SK-N-SH (cell line): ENCODE measurements around the gene FTCD. TPM values are rescaled to one million over a fixed set of nuclear protein-coding genes. Genes with fewer than 3 reads are reported as not detected.
"Not testable (repeated sequence)": the region's sequence is repeated elsewhere in the genome, so short reads cannot be mapped to it uniquely, and the experiment has no call there.

Experiments
- CTCF ChIA-PET: fragments of 300-600, 350-600 bp; formaldehyde crosslinking; extraction: SDS; loops from one replicate; lab custom pipeline; 2021; lab: Yijun Ruan, JAX
- POLR2A ChIA-PET: fragments of 350-600 bp; sonication (Branson Sonifier 250); formaldehyde crosslinking; extraction: SDS; loops from one replicate; lab custom pipeline; 2020; ENCODE audit warnings: antibody characterized with exemption, inconsistent platforms; lab: Yijun Ruan, JAX
- DNase-seq: peaks from one replicate; pipeline ENCODE4 v3.0.0; 2012
- H2AFZ ChIP-seq: fragments of 200-600 bp; sonication (generic); 2 replicates; pipeline ENCODE4 v1.8.1; 2016; ENCODE audit warnings: antibody characterized with exemption, mild to moderate bottlenecking, low read depth
- H3F3A ChIP-seq: fragments of 200-600 bp; sonication (generic); replicated peaks from 2 replicates; pipeline ENCODE3; 2016; ENCODE audit warnings: antibody characterized with exemption, mild to moderate bottlenecking; ENCODE audit not compliant: insufficient read depth
- H3K27ac ChIP-seq, 2 experiments: fragments of 200-500 bp in 1 of 2; fragments of 200-600 bp in 1 of 2; sonication (Bioruptor generic) in 1 of 2; sonication (generic), shearing (Covaris generic) in 1 of 2; 2 replicates each; pipeline versions ENCODE4 v1.5.1 to v1.6.1; 2014 to 2016; ENCODE audit warnings: low read depth in 2 of 2, inconsistent platforms in 1 of 2, low read length in 1 of 2, mild to moderate bottlenecking in 1 of 2, mixed read lengths in 1 of 2
- H3K27me3 ChIP-seq: fragments of 200-600 bp; sonication (generic), shearing (Covaris generic); 2 replicates; pipeline ENCODE4 v1.6.1; 2016; ENCODE audit warnings: mixed run types; ENCODE audit not compliant: insufficient read depth
- H3K36me3 ChIP-seq, 2 experiments: fragments of 200-500 bp in 1 of 2; fragments of 200-600 bp in 1 of 2; sonication (Bioruptor generic) in 1 of 2; sonication (generic) in 1 of 2; replicated peaks in 1 of 2; 2 replicates each; pipeline versions ENCODE3 to v1.5.1; 2014 to 2016; ENCODE audit warnings: low read length in 1 of 2, mild to moderate bottlenecking in 1 of 2; ENCODE audit not compliant: insufficient read depth in 2 of 2, control insufficient read depth in 1 of 2
- H3K4me1 ChIP-seq, 2 experiments: fragments of 200-500 bp in 1 of 2; fragments of 200-600 bp in 1 of 2; sonication (Bioruptor generic) in 1 of 2; sonication (generic), shearing (Covaris generic) in 1 of 2; 2 replicates each; pipeline versions ENCODE4 v1.5.1 to v1.6.1; 2014 to 2016; ENCODE audit warnings: low read depth in 1 of 2, low read length in 1 of 2, mixed run types in 1 of 2; ENCODE audit not compliant: insufficient read depth in 2 of 2, control insufficient read depth in 1 of 2
- H3K4me2 ChIP-seq: fragments of 200-600 bp; sonication (generic), shearing (Covaris generic); 2 replicates; pipeline ENCODE4 v1.6.1; 2017; ENCODE audit warnings: mixed run types
- H3K4me3 ChIP-seq, 2 experiments: fragments of 200-500 bp in 1 of 2; fragments of 200-600 bp in 1 of 2; sonication (Bioruptor generic) in 1 of 2; sonication (generic), shearing (Covaris generic) in 1 of 2; 2 replicates each; pipeline versions ENCODE4 v1.5.1 to v1.8.1; 2014 to 2016; ENCODE audit warnings: low read depth in 2 of 2, inconsistent platforms in 1 of 2, low read length in 1 of 2, mild to moderate bottlenecking in 1 of 2, mixed read lengths in 1 of 2, moderate library complexity in 1 of 2
- H3K79me2 ChIP-seq: fragments of 200-600 bp; sonication (generic); 2 replicates; pipeline ENCODE4 v1.8.1; 2017; ENCODE audit warnings: mild to moderate bottlenecking; ENCODE audit not compliant: insufficient read depth
- H3K9ac ChIP-seq: fragments of 200-600 bp; sonication (generic); 2 replicates; pipeline ENCODE4 v1.6.1; 2017; ENCODE audit warnings: mixed run types
- H3K9me2 ChIP-seq: fragments of 200-600 bp; sonication (generic); 2 replicates; pipeline ENCODE4 v1.6.1; 2017; ENCODE audit warnings: mixed run types
- H3K9me3 ChIP-seq: fragments of 200-600 bp; sonication (generic); 2 replicates; pipeline ENCODE4 v1.6.1; 2017; ENCODE audit warnings: mixed run types, mild to moderate bottlenecking, moderate library complexity
- H4K20me1 ChIP-seq: fragments of 200-600 bp; sonication (generic); 2 replicates; pipeline ENCODE4 v1.6.1; 2017; ENCODE audit warnings: mild to moderate bottlenecking, mixed run types; ENCODE audit not compliant: insufficient read depth
- EP300 ChIP-seq, 2 experiments: IDR thresholded peaks; 2 replicates each; pipeline versions ENCODE4 v1.4.0 to v1.6.1; 2012; ENCODE audit warnings: borderline replicate concordance in 1 of 2, low read depth in 1 of 2, low read length in 1 of 2
- FOXJ3 ChIP-seq: sonication (generic); formaldehyde crosslinking; IDR thresholded peaks from 2 replicates; pipeline ENCODE4 v1.5.1; 2020; ENCODE audit warnings: mild to moderate bottlenecking, missing genetic modification reagents
- FOXM1 ChIP-seq: IDR thresholded peaks from 2 replicates; pipeline ENCODE4 v1.4.0; 2012; ENCODE audit warnings: low read depth, mild to moderate bottlenecking
- JUND ChIP-seq: IDR thresholded peaks from 2 replicates; pipeline ENCODE4 v1.4.0; 2012
- NFIC ChIP-seq: IDR thresholded peaks from 2 replicates; pipeline ENCODE4 v1.4.0; 2012; ENCODE audit warnings: borderline replicate concordance
- NRF1 ChIP-seq: IDR thresholded peaks from 2 replicates; pipeline ENCODE4 v1.6.1; 2012; ENCODE audit warnings: low read depth, mild to moderate bottlenecking, low read length
- POLR2AphosphoS5 ChIP-seq: IDR thresholded peaks from 2 replicates; pipeline ENCODE4 v1.6.1; 2012; ENCODE audit warnings: low read depth, low read length
- RFX5 ChIP-seq: IDR thresholded peaks from 2 replicates; pipeline ENCODE4 v1.6.1; 2012; ENCODE audit warnings: mild to moderate bottlenecking, improper control_type of control experiment, low read length
- SMC3 ChIP-seq: IDR thresholded peaks from 2 replicates; pipeline ENCODE4 v1.6.1; 2012; ENCODE audit warnings: low read depth, low read length, improper control_type of control experiment
- TAF1 ChIP-seq: IDR thresholded peaks from 2 replicates; pipeline ENCODE4 v1.6.1; 2012; ENCODE audit warnings: low read depth, mild to moderate bottlenecking, low read length, moderate library complexity, borderline replicate concordance
- WGBS: methylation state at CpG from one replicate; pipeline ENCODE4 v1.1.6; 2017; ENCODE audit warnings: low lambda C conversion rate; 5-methylcytosine and 5-hydroxymethylcytosine counted together
- polyA plus RNA-seq, 3 experiments: library from polyadenylated mRNA; depleted of rRNA; stranded (reverse); fragments of >200 nt; gene quantifications; 2 replicates each; pipeline ENCODE4 v1.2.3, GENCODE V29; 2012
- TF ChIP-seq, protein P1 (sequence below): fragments of 150-350 bp; IDR thresholded peaks from 2 replicates; pipeline ENCODE4 v1.6.1; 2017; ENCODE audit warnings: antibody characterized with exemption, low read length, low read depth, borderline replicate concordance
- TF ChIP-seq, protein P2 (sequence below): fragments of 200-600 bp; sonication (generic); IDR thresholded peaks from 2 replicates; pipeline ENCODE4 v1.6.1; 2017; ENCODE audit warnings: antibody characterized with exemption, mild to moderate bottlenecking, moderate library complexity

FTCD gene
- polyA plus RNA-seq, 1 of the 3 experiments (the other 2 are of a cell fraction), result 0.33 TPM

DNA sequence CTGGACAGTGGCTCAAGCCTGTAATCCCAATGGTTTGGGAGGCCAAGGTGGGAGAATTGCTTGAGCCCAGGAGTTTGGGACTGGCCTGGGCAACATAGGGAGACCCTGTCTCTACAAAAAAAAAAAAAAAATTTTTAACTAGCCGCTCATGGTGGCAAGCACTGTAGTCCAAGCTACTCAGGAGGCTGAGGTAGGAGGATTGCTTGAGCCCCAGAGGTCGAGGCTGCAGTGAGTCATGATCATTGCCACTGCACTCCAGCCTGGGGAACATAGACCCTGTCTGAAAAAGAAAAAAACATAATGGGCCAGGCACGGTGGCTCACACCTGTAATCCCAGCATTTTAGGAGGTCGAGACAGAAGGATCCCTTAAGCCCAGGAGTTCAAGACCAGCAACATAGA is 23.6 kb upstream of the FTCD start:
- ChIA-PET CTCF (no interaction called here), POLR2A (no interaction called here)
- WGBS, result 68% methylated on average over 4 of the region's 4 CpGs

DNA sequence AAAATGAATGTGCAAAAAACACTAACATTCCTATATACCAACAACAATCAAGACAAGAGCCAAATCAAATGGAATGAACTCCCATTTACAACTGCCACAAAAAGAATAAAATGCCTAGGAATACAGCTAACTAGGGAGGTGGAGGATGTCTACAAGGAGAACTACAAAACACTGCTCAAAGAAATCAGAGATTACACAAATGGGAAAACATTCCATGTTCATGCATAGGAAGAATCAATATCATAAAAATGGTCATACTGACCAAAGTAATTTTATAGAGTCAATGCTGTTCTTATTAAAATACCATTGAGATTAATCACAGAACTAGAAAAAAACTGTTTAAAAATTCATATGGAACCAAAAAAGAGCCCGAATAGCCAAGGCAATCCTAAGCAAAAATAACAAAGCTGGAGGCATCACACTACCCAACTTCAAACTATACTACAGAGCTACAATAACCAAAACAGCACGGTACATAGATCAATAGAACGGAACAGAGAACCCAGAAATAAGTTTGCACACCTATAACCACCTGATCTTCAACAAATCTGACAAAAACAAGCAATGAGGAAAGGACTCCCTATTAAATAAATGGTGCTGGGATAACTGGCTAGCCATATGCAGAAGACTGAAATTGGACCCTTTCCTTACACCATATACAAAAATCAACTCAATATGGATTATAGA is 21.2 kb upstream of the FTCD start:
- H3K9ac ChIP-seq, H3K79me2 ChIP-seq, H3K4me2 ChIP-seq, POLR2A ChIA-PET, H3K4me3 ChIP-seq, H4K20me1 ChIP-seq, H3K9me2 ChIP-seq, DNase-seq, H3F3A ChIP-seq, H3K27me3 ChIP-seq, H3K9me3 ChIP-seq, H2AFZ ChIP-seq, H3K36me3 ChIP-seq, H3K27ac ChIP-seq, H3K4me1 ChIP-seq: not testable (repeated sequence)
- CTCF ChIA-PET, result interaction anchor here (1.4 to 3.2 kb wide), 3 partner anchors 11 to 33 kb away, joined by 5 to 15 read pairs (median 11); no protein-coding TSS in a partner anchor
- 42% methylated on average over 3 of the region's 3 CpGs for WGBS

More for the DNA sequence above, 23.6 kb upstream of the FTCD start:
- Histone ChIP-seq H3K27me3 (no peaks in the 10 kb centered on the region), H3K79me2 (no peaks in the 10 kb centered on the region), H3K4me1 (peaks cover 0 to 6% of the 10 kb centered on the region in 2 experiments; a peak in 1 of 4 replicates), H3K4me3 (no peak overlapping the region), H3K9me3 (no peaks in the 10 kb centered on the region)
- TF ChIP-seq FOXJ3 (CRISPR knock-in tag), result no peak
- no peak for TF ChIP-seq RFX5
- no peak for TF ChIP-seq EP300 (IDR thresholded peaks at IDR 0.05; ENCODE audit: borderline replicate concordance in 1 of 2, low read depth in 1 of 2, low read length in 1 of 2)
- TF ChIP-seq SMC3, result no peak
- TF ChIP-seq POLR2AphosphoS5, result no peak
- no peak for TF ChIP-seq NRF1
- no peak for TF ChIP-seq NFIC
- TF ChIP-seq, protein P1, sequence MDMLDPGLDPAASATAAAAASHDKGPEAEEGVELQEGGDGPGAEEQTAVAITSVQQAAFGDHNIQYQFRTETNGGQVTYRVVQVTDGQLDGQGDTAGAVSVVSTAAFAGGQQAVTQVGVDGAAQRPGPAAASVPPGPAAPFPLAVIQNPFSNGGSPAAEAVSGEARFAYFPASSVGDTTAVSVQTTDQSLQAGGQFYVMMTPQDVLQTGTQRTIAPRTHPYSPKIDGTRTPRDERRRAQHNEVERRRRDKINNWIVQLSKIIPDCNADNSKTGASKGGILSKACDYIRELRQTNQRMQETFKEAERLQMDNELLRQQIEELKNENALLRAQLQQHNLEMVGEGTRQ, result no peak
- TF ChIP-seq JUND, result no peak
- no peak for TF ChIP-seq FOXM1
- no peak for TF ChIP-seq TAF1
- TF ChIP-seq, protein P2, sequence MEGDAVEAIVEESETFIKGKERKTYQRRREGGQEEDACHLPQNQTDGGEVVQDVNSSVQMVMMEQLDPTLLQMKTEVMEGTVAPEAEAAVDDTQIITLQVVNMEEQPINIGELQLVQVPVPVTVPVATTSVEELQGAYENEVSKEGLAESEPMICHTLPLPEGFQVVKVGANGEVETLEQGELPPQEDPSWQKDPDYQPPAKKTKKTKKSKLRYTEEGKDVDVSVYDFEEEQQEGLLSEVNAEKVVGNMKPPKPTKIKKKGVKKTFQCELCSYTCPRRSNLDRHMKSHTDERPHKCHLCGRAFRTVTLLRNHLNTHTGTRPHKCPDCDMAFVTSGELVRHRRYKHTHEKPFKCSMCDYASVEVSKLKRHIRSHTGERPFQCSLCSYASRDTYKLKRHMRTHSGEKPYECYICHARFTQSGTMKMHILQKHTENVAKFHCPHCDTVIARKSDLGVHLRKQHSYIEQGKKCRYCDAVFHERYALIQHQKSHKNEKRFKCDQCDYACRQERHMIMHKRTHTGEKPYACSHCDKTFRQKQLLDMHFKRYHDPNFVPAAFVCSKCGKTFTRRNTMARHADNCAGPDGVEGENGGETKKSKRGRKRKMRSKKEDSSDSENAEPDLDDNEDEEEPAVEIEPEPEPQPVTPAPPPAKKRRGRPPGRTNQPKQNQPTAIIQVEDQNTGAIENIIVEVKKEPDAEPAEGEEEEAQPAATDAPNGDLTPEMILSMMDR, result no peak
- TF ChIP-seq, all 33 proteins: peak for 0
- Histone ChIP-seq H3K36me3 (no peaks in the 10 kb centered on the region), H3K9me2 (no peaks in the 10 kb centered on the region), H3K9ac (no peak overlapping the region), H4K20me1 (no peaks in the 10 kb centered on the region), H3K27ac (no peak overlapping the region), H3F3A (peaks cover 4% of the 10 kb centered on the region), H2AFZ (no peak overlapping the region), H3K4me2 (no peak overlapping the region)
- DNase-seq, result no peak
